A549 (cell line): Measurements from ENCODE around the gene QSER1. TPM values are rescaled to one million over a fixed set of nuclear protein-coding genes. Genes with fewer than 3 reads are reported as not detected.
A peak's percentile ranks its signal among the peaks of the same experiment; 100 is the strongest.

Source experiments
- ATAC-seq, 2 experiments: fragments of 200-7000 bp in 1 of 2; fragments of >200 bp in 1 of 2; cut with Nextera tagmentation in 1 of 2; cut with Tn5 transposase in 1 of 2; 3 replicates each; pipeline versions ENCODE4 v1.8.0 to v1.9.1; 2018 to 2020; ENCODE audit warnings: mild to moderate bottlenecking in 1 of 2, moderate library complexity in 1 of 2
- CTCF ChIA-PET: fragments of 300-600 bp; sonication (Branson Sonifier 250); formaldehyde crosslinking; extraction: SDS; loops from one replicate; lab custom pipeline; 2021; ENCODE audit warnings: antibody characterized with exemption, inconsistent platforms; lab: Yijun Ruan, JAX
- POLR2A ChIA-PET: fragments of 350-600 bp; formaldehyde crosslinking; extraction: SDS; loops from one replicate; lab custom pipeline; 2021; ENCODE audit warnings: antibody characterized with exemption, inconsistent platforms; lab: Yijun Ruan, JAX
- DNase-seq, 2 experiments: peaks; one replicate each; pipeline versions ENCODE4 v3.0.0 to v3.0.0-alpha.2; 2011 to 2016; ENCODE audit warnings: low read depth in 1 of 2, low spot score in 1 of 2
- FAIRE-seq: peaks from 2 replicates; lab custom pipeline; 2011; peaks lifted over from hg19 to GRCh38; lab: Jason Lieb, UNC
- H3K27ac ChIP-seq, 2 experiments: fragments of >200 bp; sonication (Bioruptor Twin); formaldehyde crosslinking; 3 replicates each; pipeline ENCODE4 v1.5.1; 2016 to 2017
- H3K4me1 ChIP-seq: fragments of >200 bp; sonication (Bioruptor Twin); formaldehyde crosslinking; 3 replicates; pipeline ENCODE4 v1.6.1; 2016
- H3K4me2 ChIP-seq: fragments of >200 bp; sonication (Bioruptor Twin); formaldehyde crosslinking; 3 replicates; pipeline ENCODE4 v1.6.1; 2016
- H3K4me3 ChIP-seq: fragments of >200 bp; sonication (Bioruptor Twin); formaldehyde crosslinking; 3 replicates; pipeline ENCODE4 v1.5.1; 2016
- H3K9me3 ChIP-seq: fragments of >200 bp; sonication (Bioruptor Twin); formaldehyde crosslinking; 3 replicates; pipeline ENCODE4 v1.6.1; 2016
- BHLHE40 ChIP-seq: IDR thresholded peaks from 2 replicates; pipeline ENCODE4 v1.6.1; 2012; ENCODE audit warnings: low read depth, low read length, inconsistent platforms
- E2F6 ChIP-seq: IDR thresholded peaks from 2 replicates; pipeline ENCODE4 v1.6.1; 2012; ENCODE audit warnings: low read depth, borderline replicate concordance
- EHF ChIP-seq: fragments of 250-450 bp; sonication (Bioruptor Pico); IDR thresholded peaks from 2 replicates; pipeline ENCODE4 v1.5.0; 2020; ENCODE audit warnings: mild to moderate bottlenecking
- EHMT2 ChIP-seq: fragments of 200-600 bp; sonication (generic); IDR thresholded peaks from 2 replicates; pipeline ENCODE4 v1.6.1; 2016; ENCODE audit warnings: antibody characterized with exemption, low read depth, mild to moderate bottlenecking, moderate library complexity
- FOSL2 ChIP-seq, 2 experiments: fragments of 450-650 bp in 1 of 2; fragments of >200 bp in 1 of 2; sonication (Bioruptor Twin) in 1 of 2; formaldehyde crosslinking; IDR thresholded peaks; 2 replicates each; pipeline versions ENCODE4 v1.5.0 to v1.6.1; 2016 to 2020; ENCODE audit warnings: mild to moderate bottlenecking in 1 of 2, moderate library complexity in 1 of 2
- HES2 ChIP-seq: fragments of >200 bp; sonication (Bioruptor Twin); formaldehyde crosslinking; IDR thresholded peaks from 2 replicates; pipeline ENCODE4 v1.6.1; 2016
- HEYL ChIP-seq: fragments of 250-450 bp; sonication (Bioruptor Pico); IDR thresholded peaks from 2 replicates; pipeline ENCODE4 v1.8.0; 2021; ENCODE audit warnings: mild to moderate bottlenecking, moderate library complexity
- JUNB ChIP-seq: fragments of >200 bp; sonication (Bioruptor Twin); formaldehyde crosslinking; IDR thresholded peaks from 2 replicates; pipeline ENCODE4 v1.6.1; 2016
- KDM1A ChIP-seq: fragments of 200-600 bp; sonication (generic); IDR thresholded peaks from 2 replicates; pipeline ENCODE4 v1.6.1; 2016; ENCODE audit warnings: low read depth, mild to moderate bottlenecking
- KDM5A ChIP-seq: fragments of 200-600 bp; sonication (generic); IDR thresholded peaks from 2 replicates; pipeline ENCODE4 v1.6.1; 2016; ENCODE audit warnings: antibody characterized with exemption, mild to moderate bottlenecking
- MAFK ChIP-seq: fragments of 450-650 bp; IDR thresholded peaks from 2 replicates; pipeline ENCODE4 v1.6.1; 2014; ENCODE audit not compliant: partially characterized antibody
- MYC ChIP-seq: IDR thresholded peaks from 2 replicates; pipeline ENCODE4 v1.6.1; 2012; ENCODE audit warnings: mild to moderate bottlenecking, inconsistent platforms, low read length, improper control_type of control experiment, borderline replicate concordance
- NFE2L2 ChIP-seq: fragments of 150-350 bp; conservative IDR thresholded peaks from 2 replicates; pipeline ENCODE4 v1.6.1; 2014; ENCODE audit warnings: low read length
- NPAS2 ChIP-seq: fragments of 250-450 bp; sonication (Bioruptor Pico); IDR thresholded peaks from 2 replicates; pipeline ENCODE4 v1.8.0; 2022; ENCODE audit warnings: mild to moderate bottlenecking, moderate library complexity, borderline replicate concordance
- PBX3 ChIP-seq: IDR thresholded peaks from 2 replicates; pipeline ENCODE4 v1.6.1; 2012
- POLR2A ChIP-seq: IDR thresholded peaks from 2 replicates; pipeline ENCODE4 v1.6.1; 2012; ENCODE audit warnings: mild to moderate bottlenecking, low read length
- POLR2AphosphoS2 ChIP-seq: conservative IDR thresholded peaks from 2 replicates; pipeline ENCODE4 v1.6.1; 2012; ENCODE audit warnings: low read length, improper control_type of control experiment, inconsistent platforms
- RCOR1 ChIP-seq: fragments of 150-350 bp; IDR thresholded peaks from 2 replicates; pipeline ENCODE4 v1.6.1; 2014; ENCODE audit warnings: antibody characterized with exemption, low read length, low read depth
- REST ChIP-seq: fragments of 200-600 bp; sonication (generic); IDR thresholded peaks from 2 replicates; pipeline ENCODE4 v1.6.1; 2016; ENCODE audit warnings: antibody characterized with exemption, mild to moderate bottlenecking, moderate library complexity
- RNF2 ChIP-seq: fragments of 200-600 bp; sonication (generic); IDR thresholded peaks from 2 replicates; pipeline ENCODE4 v1.6.1; 2016; ENCODE audit warnings: low read depth, mild to moderate bottlenecking, antibody characterized with exemption, moderate library complexity, borderline replicate concordance
- USF2 ChIP-seq: fragments of 450-650 bp; IDR thresholded peaks from 2 replicates; pipeline ENCODE4 v1.6.1; 2014; ENCODE audit warnings: antibody characterized with exemption
- WGBS: methylation state at CpG from one replicate; pipeline ENCODE4 v1.1.6; 2017; ENCODE audit errors: missing lambda C conversion rate; 5-methylcytosine and 5-hydroxymethylcytosine counted together
- polyA plus RNA-seq, 4 experiments: library from polyadenylated mRNA; depleted of rRNA in 3 of 4; stranded (reverse); fragments of >200 nt; fragmentation: RNase III in 1 of 4; extraction: RNeasy Plus Mini Kit Qiagen cat#74134 plus additional on column Dnase treatment in 1 of 4; gene quantifications; 2 replicates in 3 of 4; 3 replicates in 1 of 4; pipeline ENCODE4 v1.2.3, GENCODE V29; 2011 to 2017

The QSER1 gene
- polyA plus RNA-seq, 2 of the 4 experiments (the other 2 are of a cell fraction), result 13.2 to 27.2 TPM

- TF ChIP-seq HES2, result no peak
Measured at GRCh38 chr11:32982626-32983025, 90.0 kb downstream of the QSER1 start (continued).

- 68% methylated on average over 2 of the region's 2 CpGs for WGBS
- no peak overlapping the region for H3K4me2 ChIP-seq
- FAIRE-seq (no peak), ATAC-seq (no peak), DNase-seq (no peak)
- H3K4me3 ChIP-seq, result no peak overlapping the region
- TF ChIP-seq MAFK, result peak; percentile 42
- no peak for TF ChIP-seq MYC
- CTCF ChIA-PET, result interaction anchor here (3.3 kb wide), 1 partner anchor 82 kb away, joined by 12 read pairs; no protein-coding TSS in a partner anchor
- POLR2A ChIA-PET, result interaction anchor here (1.2 kb wide), 1 partner anchor 56 kb away, joined by 4 read pairs; the partner anchor contains the start of gene TCP11L1
- H3K27ac ChIP-seq, result no peak overlapping the region
- no peaks in the 10 kb centered on the region for H3K9me3 ChIP-seq
- H3K4me1 ChIP-seq, result peaks cover 28% of the 10 kb centered on the region
Measured at GRCh38 chr11:32983506-32983905, 90.9 kb downstream of the QSER1 start.

GRCh38 chr11:32985600-32985999 lies 93.0 kb downstream of the QSER1 start:
- H3K4me3 ChIP-seq, result no peak overlapping the region
- TF ChIP-seq NFE2L2 (no peak), EHMT2 (no peak), PBX3 (no peak), HEYL (CRISPR knock-in tag) (no peak), RCOR1 (no peak), MAFK (no peak), E2F6 (no peak), POLR2AphosphoS2 (no peak), JUNB (no peak), BHLHE40 (no peak), NPAS2 (CRISPR knock-in tag) (no peak), USF2 (no peak), POLR2A (no peak), KDM5A (no peak), REST (no peak), KDM1A (no peak), RNF2 (no peak), EHF (CRISPR knock-in tag) (no peak), FOSL2 (IDR thresholded peaks at IDR 0.05) (no peak), FOSL2 (CRISPR knock-in tag; IDR thresholded peaks at IDR 0.05) (no peak)
- TF ChIP-seq, all 56 proteins: peak for 0
- WGBS, result 92% methylated on average over 5 of the region's 5 CpGs
- Histone ChIP-seq H3K9me3 (no peaks in the 10 kb centered on the region), H3K4me1 (peaks cover 25% of the 10 kb centered on the region), H3K4me2 (no peak overlapping the region), H3K27ac (no peak overlapping the region)
- no peak for FAIRE-seq
- ATAC-seq, result no peak
- no peak for DNase-seq
- ChIA-PET CTCF (interaction anchor here (1.8 kb wide), 1 partner anchor 80 kb away, joined by 5 read pairs; no protein-coding TSS in a partner anchor), POLR2A (no interaction called here)
